GM10266 (cell line): Measurements from ENCODE around the gene RAP1GAP.

ENCODE experiments used
- DNase-seq: peaks from one replicate; pipeline ENCODE4 v3.0.0; 2012; ENCODE audit errors: extremely low spot score
- CTCF ChIP-seq: IDR thresholded peaks from 2 replicates; pipeline ENCODE4 v1.5.1; 2012; ENCODE audit warnings: mild to moderate bottlenecking, low read depth; ENCODE audit not compliant: control insufficient read depth, insufficient read depth; ENCODE audit errors: missing control alignments

The RAP1GAP gene

GRCh38 chr1:21584096-21584495, 85.1 kb downstream of the RAP1GAP start:
- no peak for DNase-seq
- TF ChIP-seq CTCF = no peak

- TF ChIP-seq CTCF = no peak
- DNase-seq = no peak
These were observed 89.4 kb downstream of the RAP1GAP start for GRCh38 chr1:21579791-21580190.

- no peak for TF ChIP-seq CTCF
- DNase-seq = no peak
These were observed 91.2 kb downstream of the RAP1GAP start for GRCh38 chr1:21577933-21578332.

- no peak for TF ChIP-seq CTCF
- DNase-seq = no peak
These were observed 91.8 kb downstream of the RAP1GAP start for GRCh38 chr1:21577324-21577723.

GRCh38 chr1:21576798-21577187, 92.4 kb downstream of the RAP1GAP start:
- TF ChIP-seq CTCF = no peak
- DNase-seq = no peak

GRCh38 chr1:21576031-21576797, 92.9 kb downstream of the RAP1GAP start:
- no peak for TF ChIP-seq CTCF
- no peak for DNase-seq

GRCh38 chr1:21575351-21575942, 93.7 kb downstream of the RAP1GAP start:
- no peak for DNase-seq
- no peak for TF ChIP-seq CTCF
